HepG2 (cell line): ENCODE data around the gene FBXO41. TPM values are rescaled to one million over a fixed set of nuclear protein-coding genes. Genes with fewer than 3 reads are reported as not detected.

Experiments
- ARID5B ChIP-seq: IDR thresholded peaks from 2 replicates; pipeline ENCODE4 v1.4.0; 2020; ENCODE audit warnings: mild to moderate bottlenecking, missing genetic modification reagents
- CBX5 ChIP-seq: sonication (generic); formaldehyde crosslinking; IDR thresholded peaks from 2 replicates; pipeline ENCODE4 v1.4.0; 2020; ENCODE audit warnings: missing genetic modification reagents, borderline replicate concordance
- CC2D1A ChIP-seq: sonication (generic); formaldehyde crosslinking; IDR thresholded peaks from 2 replicates; pipeline ENCODE4 v1.8.1; 2023; ENCODE audit warnings: mild to moderate bottlenecking, missing genetic modification reagents
- HMG20B ChIP-seq: conservative IDR thresholded peaks from 2 replicates; pipeline ENCODE4 v1.6.1; 2016; ENCODE audit warnings: missing genetic modification reagents, missing compliant biosample characterization
- MTERF4 ChIP-seq: sonication (generic); formaldehyde crosslinking; IDR thresholded peaks from 2 replicates; pipeline ENCODE4 v1.8.0; 2023; ENCODE audit warnings: mild to moderate bottlenecking, missing genetic modification reagents
- NFYC ChIP-seq: IDR thresholded peaks from 2 replicates; pipeline ENCODE4 v1.6.1; 2016; ENCODE audit warnings: missing genetic modification reagents, missing compliant biosample characterization
- PBX3 ChIP-seq: sonication (generic); formaldehyde crosslinking; IDR thresholded peaks from 2 replicates; pipeline ENCODE4 v1.8.1; 2023; ENCODE audit warnings: missing genetic modification reagents, inconsistent platforms, borderline replicate concordance
- RFX1 ChIP-seq: fragments of 450-650 bp; IDR thresholded peaks from 2 replicates; pipeline ENCODE4 v1.6.1; 2017
- SAP130 ChIP-seq: IDR thresholded peaks from 2 replicates; pipeline ENCODE4 v1.6.1; 2016; ENCODE audit warnings: low read depth
- YEATS2 ChIP-seq: sonication (generic); formaldehyde crosslinking; IDR thresholded peaks from 2 replicates; pipeline ENCODE4 v1.4.0; 2020; ENCODE audit warnings: missing genetic modification reagents, borderline replicate concordance
- ZNF430 ChIP-seq: sonication (generic); formaldehyde crosslinking; IDR thresholded peaks from 2 replicates; pipeline ENCODE4 v1.9.0; 2021; ENCODE audit warnings: mild to moderate bottlenecking, missing genetic modification reagents
- ZNF660 ChIP-seq: sonication (generic); formaldehyde crosslinking; IDR thresholded peaks from 2 replicates; pipeline ENCODE4 v1.5.1; 2020; ENCODE audit warnings: mild to moderate bottlenecking, low read depth, missing genetic modification reagents, borderline replicate concordance
- ZNF672 ChIP-seq: sonication (generic); formaldehyde crosslinking; IDR thresholded peaks from 2 replicates; pipeline ENCODE4 v1.8.1; 2022; ENCODE audit warnings: missing genetic modification reagents
- polyA plus RNA-seq, 8 experiments: library from polyadenylated mRNA; depleted of rRNA in 3 of 8; stranded (reverse) in 7 of 8; unstranded in 1 of 8; fragments of >200 nt; fragmentation: Illumina TruSeq in 4 of 8; extraction: Trizol in 4 of 8; gene quantifications; 2 replicates each; pipeline versions ENCODE4 v1.2.1 to v1.2.3, GENCODE V29; 2011 to 2016; ENCODE audit warnings: low read depth in 4 of 8, missing spikeins in 1 of 8, mixed read lengths in 1 of 8; ENCODE audit not compliant: insufficient read depth in 1 of 8
- total RNA-seq, 5 experiments: library from RNA; depleted of rRNA; stranded (reverse); fragments of >200 nt; fragmentation: Illumina TruSeq; extraction: Trizol; gene quantifications; 2 replicates each; pipeline ENCODE4 v1.2.3, GENCODE V29; 2016; ENCODE audit warnings: low read depth in 1 of 5
- TF ChIP-seq, protein P1 (sequence below): sonication (generic); formaldehyde crosslinking; conservative IDR thresholded peaks from 2 replicates; pipeline ENCODE4 v1.8.0; 2022; ENCODE audit warnings: low read depth, missing genetic modification reagents
- TF ChIP-seq, protein P2 (sequence below), 2 experiments: sonication (generic) in 1 of 2; formaldehyde crosslinking in 1 of 2; IDR thresholded peaks; 2 replicates each; pipeline versions ENCODE4 v1.4.0 to v1.6.1; 2018 to 2020; ENCODE audit warnings: missing genetic modification reagents in 2 of 2, borderline replicate concordance in 1 of 2, low read depth in 1 of 2, mild to moderate bottlenecking in 1 of 2, missing biosample characterization in 1 of 2
- TF ChIP-seq, protein P3 (sequence below): sonication (generic); formaldehyde crosslinking; IDR thresholded peaks from 2 replicates; pipeline ENCODE4 v1.4.0; 2020; ENCODE audit warnings: low read depth, mild to moderate bottlenecking, missing genetic modification reagents

Gene FBXO41
- total and polyA plus RNA-seq, 2 of the 13 experiments (the other 11 are each of a cell fraction or from before 2014, with no cell fraction given) = 4.2 to 10.3 TPM

DNA sequence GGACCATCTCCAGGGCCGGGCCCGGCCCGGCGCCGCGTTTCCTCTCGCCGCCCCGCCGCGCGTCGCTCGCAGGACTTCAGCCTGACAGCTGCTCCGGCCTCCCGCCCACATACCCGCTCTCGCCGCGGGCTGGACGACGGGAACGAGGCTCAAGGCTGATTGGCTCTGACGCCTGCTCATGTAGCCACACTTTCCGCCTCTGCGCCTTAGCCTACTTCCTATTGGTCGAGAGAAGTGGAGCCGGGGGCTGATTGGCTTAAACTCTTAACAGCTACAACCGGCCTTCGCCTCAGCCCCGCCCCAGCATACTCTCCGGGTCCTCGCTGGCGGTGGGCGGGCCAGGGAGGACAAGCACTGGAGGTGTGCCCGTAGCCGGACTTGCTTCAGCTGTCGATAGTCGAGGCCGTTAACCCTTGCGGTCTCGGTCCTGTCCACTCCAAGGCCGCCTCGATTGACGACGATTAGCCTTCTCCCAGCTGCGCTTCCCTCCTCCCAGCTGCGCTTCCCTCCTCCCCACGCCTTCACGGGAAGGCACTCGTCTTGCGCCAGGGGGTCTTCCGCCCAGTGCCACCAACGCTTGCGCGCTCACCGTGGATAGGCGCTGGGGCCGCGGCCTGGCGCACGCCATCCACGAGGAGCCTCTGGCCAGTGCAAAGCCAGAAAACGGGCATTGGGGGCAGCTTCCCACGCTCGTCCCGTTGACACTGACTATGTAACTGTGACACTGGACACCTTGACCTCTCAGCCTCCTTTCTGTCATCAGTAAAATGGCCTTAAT is 50.9 kb downstream of the FBXO41 start, which contains the start of gene PRADC1 (continued):
- TF ChIP-seq ARID5B = peak; percentile 54; the same call in 1 of the 2 replicates
- TF ChIP-seq HMG20B (CRISPR knock-in tag) = peak; percentile 59; the same call in 1 of the 2 replicates
- peak; percentile 89; the same call in 1 of the 2 replicates for TF ChIP-seq MTERF4 (CRISPR knock-in tag)
- TF ChIP-seq ZNF660 = 0 out of 2 replicates have a peak, but pooled peaks have one; percentile 42
- TF ChIP-seq, protein P1, sequence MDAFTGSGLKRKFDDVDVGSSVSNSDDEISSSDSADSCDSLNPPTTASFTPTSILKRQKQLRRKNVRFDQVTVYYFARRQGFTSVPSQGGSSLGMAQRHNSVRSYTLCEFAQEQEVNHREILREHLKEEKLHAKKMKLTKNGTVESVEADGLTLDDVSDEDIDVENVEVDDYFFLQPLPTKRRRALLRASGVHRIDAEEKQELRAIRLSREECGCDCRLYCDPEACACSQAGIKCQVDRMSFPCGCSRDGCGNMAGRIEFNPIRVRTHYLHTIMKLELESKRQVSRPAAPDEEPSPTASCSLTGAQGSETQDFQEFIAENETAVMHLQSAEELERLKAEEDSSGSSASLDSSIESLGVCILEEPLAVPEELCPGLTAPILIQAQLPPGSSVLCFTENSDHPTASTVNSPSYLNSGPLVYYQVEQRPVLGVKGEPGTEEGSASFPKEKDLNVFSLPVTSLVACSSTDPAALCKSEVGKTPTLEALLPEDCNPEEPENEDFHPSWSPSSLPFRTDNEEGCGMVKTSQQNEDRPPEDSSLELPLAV (CRISPR knock-in tag) = no peak
- no peak for TF ChIP-seq PBX3 (CRISPR knock-in tag)
- TF ChIP-seq, protein P2, sequence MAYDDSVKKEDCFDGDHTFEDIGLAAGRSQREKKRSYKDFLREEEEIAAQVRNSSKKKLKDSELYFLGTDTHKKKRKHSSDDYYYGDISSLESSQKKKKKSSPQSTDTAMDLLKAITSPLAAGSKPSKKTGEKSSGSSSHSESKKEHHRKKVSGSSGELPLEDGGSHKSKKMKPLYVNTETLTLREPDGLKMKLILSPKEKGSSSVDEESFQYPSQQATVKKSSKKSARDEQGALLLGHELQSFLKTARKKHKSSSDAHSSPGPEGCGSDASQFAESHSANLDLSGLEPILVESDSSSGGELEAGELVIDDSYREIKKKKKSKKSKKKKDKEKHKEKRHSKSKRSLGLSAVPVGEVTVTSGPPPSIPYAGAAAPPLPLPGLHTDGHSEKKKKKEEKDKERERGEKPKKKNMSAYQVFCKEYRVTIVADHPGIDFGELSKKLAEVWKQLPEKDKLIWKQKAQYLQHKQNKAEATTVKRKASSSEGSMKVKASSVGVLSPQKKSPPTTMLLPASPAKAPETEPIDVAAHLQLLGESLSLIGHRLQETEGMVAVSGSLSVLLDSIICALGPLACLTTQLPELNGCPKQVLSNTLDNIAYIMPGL (CRISPR knock-in tag; IDR thresholded peaks at IDR 0.05; ENCODE audit: borderline replicate concordance in 1 of 2, low read depth in 1 of 2) = peak in 1 of 2 experiments; percentile 56; a peak in 2 of 4 replicates
- TF ChIP-seq SAP130 (CRISPR knock-in tag) = peak; percentile 100
- peak; percentile 98 for TF ChIP-seq NFYC
- no peak for TF ChIP-seq RFX1
- TF ChIP-seq ZNF430 (CRISPR knock-in tag) = peak; percentile 93
- TF ChIP-seq, protein P3, sequence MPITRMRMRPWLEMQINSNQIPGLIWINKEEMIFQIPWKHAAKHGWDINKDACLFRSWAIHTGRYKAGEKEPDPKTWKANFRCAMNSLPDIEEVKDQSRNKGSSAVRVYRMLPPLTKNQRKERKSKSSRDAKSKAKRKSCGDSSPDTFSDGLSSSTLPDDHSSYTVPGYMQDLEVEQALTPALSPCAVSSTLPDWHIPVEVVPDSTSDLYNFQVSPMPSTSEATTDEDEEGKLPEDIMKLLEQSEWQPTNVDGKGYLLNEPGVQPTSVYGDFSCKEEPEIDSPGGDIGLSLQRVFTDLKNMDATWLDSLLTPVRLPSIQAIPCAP = no peak
- TF ChIP-seq YEATS2 (CRISPR knock-in tag) = peak; percentile 84
- no peak for TF ChIP-seq ZNF672
- 0 out of 2 replicates have a peak, but pooled peaks have one; percentile 51 for TF ChIP-seq CBX5 (CRISPR knock-in tag)
- TF ChIP-seq CC2D1A (CRISPR knock-in tag) = no peak
